A673 (cell line): Measurements from ENCODE around the gene EXOC3L1. TPM values are rescaled to one million over a fixed set of nuclear protein-coding genes. Genes with fewer than 3 reads are reported as not detected.

ENCODE experiments used
- BruUV-seq: library from RNA; stranded (reverse); fragments of 400-500 nt; replicated peaks from 2 replicates; lab custom pipeline; 2021; lab: Mats Ljungman, UMichigan
- CTCF ChIA-PET: fragments of 300-600 bp; sonication (Branson Sonifier 250); formaldehyde crosslinking; loops from one replicate; lab custom pipeline; 2022; ENCODE audit warnings: antibody characterized with exemption; lab: Charles Lee
- POLR2A ChIA-PET: fragments of 300-600 bp; sonication (Branson Sonifier 250); formaldehyde crosslinking; loops from one replicate; lab custom pipeline; 2022; ENCODE audit warnings: antibody characterized with exemption; ENCODE audit not compliant: low non-redundant PET; lab: Charles Lee
- DNase-seq: peaks from one replicate; pipeline ENCODE4 v3.0.0-alpha.2; 2015; ENCODE audit warnings: low spot score
- H3K27ac ChIP-seq: fragments of 200-600 bp; sonication (generic); 2 replicates; pipeline ENCODE4 v1.5.1; 2016; ENCODE audit warnings: mixed run types, low read depth, mild to moderate bottlenecking, mixed read lengths, antibody characterized with exemption, low read length; ENCODE audit not compliant: poor library complexity, severe bottlenecking
- H3K27me3 ChIP-seq: fragments of 200-600 bp; sonication (generic); replicated peaks from 2 replicates; pipeline ENCODE4 v1.6.1; 2017; ENCODE audit warnings: mixed run types, low read depth, mild to moderate bottlenecking, mixed read lengths, antibody characterized with exemption, low read length; ENCODE audit not compliant: insufficient read depth, poor library complexity
- H3K36me3 ChIP-seq: fragments of 200-600 bp; sonication (generic); 2 replicates; pipeline ENCODE4 v1.6.1; 2016; ENCODE audit warnings: mixed run types, mild to moderate bottlenecking, mixed read lengths, antibody characterized with exemption, low read length; ENCODE audit not compliant: insufficient read depth, poor library complexity, severe bottlenecking
- H3K4me1 ChIP-seq: fragments of 200-600 bp; sonication (generic); 2 replicates; pipeline ENCODE4 v1.6.1; 2017; ENCODE audit warnings: mixed run types, mild to moderate bottlenecking, mixed read lengths, antibody characterized with exemption, low read length; ENCODE audit not compliant: insufficient read depth, poor library complexity, severe bottlenecking
- H3K4me3 ChIP-seq: fragments of 200-600 bp; sonication (generic); 2 replicates; pipeline ENCODE4 v1.5.1; 2016; ENCODE audit warnings: low read depth, mixed run types, mild to moderate bottlenecking, mixed read lengths, low read length; ENCODE audit not compliant: poor library complexity, severe bottlenecking
- H3K9me3 ChIP-seq: fragments of 200-600 bp; sonication (generic); 2 replicates; pipeline ENCODE4 v1.6.1; 2016; ENCODE audit warnings: mixed run types, low read depth, mild to moderate bottlenecking, mixed read lengths, antibody characterized with exemption, low read length; ENCODE audit not compliant: poor library complexity, severe bottlenecking
- EZH2 ChIP-seq: fragments of 200-600 bp; sonication (generic); IDR thresholded peaks from 2 replicates; pipeline ENCODE4 v1.6.1; 2017; ENCODE audit warnings: borderline replicate concordance, low read depth, mild to moderate bottlenecking, mixed read lengths, antibody characterized with exemption, low read length; ENCODE audit not compliant: poor library complexity, severe bottlenecking
- intact Hi-C: fragments of 100-400 bp; cut with micrococcal nuclease; formaldehyde crosslinking; loops from one replicate; pipeline ENCODE4 v1.10.0; 2022; ENCODE audit not compliant: unreplicated experiment
- total RNA-seq: library from RNA; stranded (reverse); gene quantifications from 2 replicates; pipeline ENCODE4 v1.2.3, GENCODE V29; 2021
- TF ChIP-seq, protein P1 (sequence below): fragments of 300-800, 200-600 bp; sonication (generic); conservative IDR thresholded peaks from 2 replicates; pipeline ENCODE4 v1.5.1; 2017; ENCODE audit warnings: low read depth, mild to moderate bottlenecking, antibody characterized with exemption, low read length, moderate library complexity, mixed read lengths

EXOC3L1 gene
- total RNA-seq, 1 experiment from 2014 or later, result 0.32 TPM

- intact Hi-C loops, result no loop called here
- H3K4me3 ChIP-seq, result no peak overlapping the region
- no peak for TF ChIP-seq EZH2
- TF ChIP-seq, protein P1, sequence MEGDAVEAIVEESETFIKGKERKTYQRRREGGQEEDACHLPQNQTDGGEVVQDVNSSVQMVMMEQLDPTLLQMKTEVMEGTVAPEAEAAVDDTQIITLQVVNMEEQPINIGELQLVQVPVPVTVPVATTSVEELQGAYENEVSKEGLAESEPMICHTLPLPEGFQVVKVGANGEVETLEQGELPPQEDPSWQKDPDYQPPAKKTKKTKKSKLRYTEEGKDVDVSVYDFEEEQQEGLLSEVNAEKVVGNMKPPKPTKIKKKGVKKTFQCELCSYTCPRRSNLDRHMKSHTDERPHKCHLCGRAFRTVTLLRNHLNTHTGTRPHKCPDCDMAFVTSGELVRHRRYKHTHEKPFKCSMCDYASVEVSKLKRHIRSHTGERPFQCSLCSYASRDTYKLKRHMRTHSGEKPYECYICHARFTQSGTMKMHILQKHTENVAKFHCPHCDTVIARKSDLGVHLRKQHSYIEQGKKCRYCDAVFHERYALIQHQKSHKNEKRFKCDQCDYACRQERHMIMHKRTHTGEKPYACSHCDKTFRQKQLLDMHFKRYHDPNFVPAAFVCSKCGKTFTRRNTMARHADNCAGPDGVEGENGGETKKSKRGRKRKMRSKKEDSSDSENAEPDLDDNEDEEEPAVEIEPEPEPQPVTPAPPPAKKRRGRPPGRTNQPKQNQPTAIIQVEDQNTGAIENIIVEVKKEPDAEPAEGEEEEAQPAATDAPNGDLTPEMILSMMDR, result no peak
- ChIA-PET POLR2A (interaction anchor here (0.6 kb wide), 1 partner anchor 13 kb away, joined by 3 read pairs; no protein-coding TSS in a partner anchor), CTCF (no interaction called here)
- H3K4me1 ChIP-seq, result peaks cover 14% of the 10 kb centered on the region
- no TSS peak for BruUV-seq
- no peaks in the 10 kb centered on the region for H3K9me3 ChIP-seq
- H3K27me3 ChIP-seq, result no peaks in the 10 kb centered on the region
- no peak for DNase-seq
- peaks cover 67% of the 10 kb centered on the region for H3K36me3 ChIP-seq
- H3K27ac ChIP-seq, result no peak overlapping the region
These were observed 41.1 kb upstream of the EXOC3L1 start for GRCh38 chr16:67230809-67231660.

DNA sequence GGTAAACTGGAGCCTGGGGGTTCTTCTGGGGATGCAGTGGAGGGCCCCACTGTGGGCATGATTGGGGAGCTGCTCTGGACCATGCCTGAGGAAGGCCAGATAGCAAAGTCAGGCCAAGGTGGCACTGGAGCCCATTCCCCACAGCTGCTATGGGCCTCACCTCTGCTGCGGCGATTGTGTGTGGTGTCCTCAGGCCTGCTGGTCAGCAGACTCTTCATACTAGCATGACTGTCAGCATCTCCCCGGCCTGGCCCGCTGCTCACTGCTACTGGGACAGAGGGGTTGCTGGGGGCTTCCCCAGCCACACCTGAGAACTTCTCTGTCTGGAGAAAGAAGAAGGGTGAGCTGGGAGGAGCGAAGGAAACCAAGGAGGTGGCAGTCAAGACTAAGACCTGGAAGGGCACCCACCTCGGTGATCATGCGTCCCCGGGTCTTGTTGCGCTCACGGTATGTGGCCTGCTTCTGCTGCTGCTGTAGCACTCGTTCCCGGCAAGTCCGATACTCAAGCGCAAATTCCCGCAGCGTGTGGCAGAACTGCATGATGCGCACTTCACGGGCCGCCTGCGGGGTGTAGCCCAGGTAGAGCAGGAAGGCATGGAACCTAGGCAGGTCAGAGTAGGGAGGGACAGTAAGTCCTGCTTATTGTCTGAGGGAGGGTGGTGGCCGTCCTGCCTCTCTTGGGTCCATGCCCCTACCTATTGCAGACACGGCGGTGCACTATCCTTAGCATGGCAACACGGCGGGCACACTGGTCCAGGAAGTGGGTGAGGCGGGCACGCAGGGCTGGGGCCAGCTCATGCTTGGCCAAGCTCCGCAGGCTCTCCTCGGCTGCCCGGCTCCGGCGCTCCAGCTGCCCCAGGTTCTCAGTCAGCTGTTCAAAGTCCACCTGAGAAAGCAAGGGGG, 40.2 kb upstream of the EXOC3L1 start:
- TF ChIP-seq EZH2, result no peak
- TF ChIP-seq, protein P1, result no peak
- ChIA-PET POLR2A (no interaction called here), CTCF (no interaction called here)
- Histone ChIP-seq H3K36me3 (peaks cover 60% of the 10 kb centered on the region), H3K9me3 (no peaks in the 10 kb centered on the region), H3K27ac (no peak overlapping the region), H3K27me3 (no peaks in the 10 kb centered on the region), H3K4me3 (no peak overlapping the region), H3K4me1 (peaks cover 17% of the 10 kb centered on the region)
- BruUV-seq, result no TSS peak
- no peak for DNase-seq
- intact Hi-C loops, result no loop called here

- peaks cover 51% of the 10 kb centered on the region for H3K36me3 ChIP-seq
- DNase-seq, result no peak
- no peak overlapping the region for H3K27ac ChIP-seq
- intact Hi-C loops, result no loop called here
- peaks cover 17% of the 10 kb centered on the region for H3K4me1 ChIP-seq
- POLR2A ChIA-PET, result no interaction called here
- TF ChIP-seq, protein P1, result no peak
- TF ChIP-seq EZH2, result no peak
- H3K9me3 ChIP-seq, result no peaks in the 10 kb centered on the region
- H3K4me3 ChIP-seq, result no peak overlapping the region
- BruUV-seq, result no TSS peak
- no peaks in the 10 kb centered on the region for H3K27me3 ChIP-seq
- CTCF ChIA-PET, result no interaction called here
These were observed 39.0 kb upstream of the EXOC3L1 start for GRCh38 chr16:67228905-67229304.
